Right lobe of liver (tissue), 4 donors: ENCODE data around the gene ANKFN1.

ENCODE experiments used
- CTCF ChIP-seq, 4 donors: fragments of 200-600 bp in 3 of 4; fragments of 450-650 bp in 1 of 4; IDR thresholded peaks; one replicate each; pipeline versions ENCODE4 v1.5.1 to v1.8.0; 2016 to 2022; ENCODE audit warnings: antibody characterized with exemption in 4 of 4, mild to moderate bottlenecking in 2 of 4
- POLR2A ChIP-seq: fragments of 450-650 bp; IDR thresholded peaks from one replicate; pipeline ENCODE4 v1.6.1; 2017; ENCODE audit warnings: antibody characterized with exemption, mild to moderate bottlenecking
- donor health status: DM: no; HTN: no; CAD: no.
- donor health status: DM: no; HTN: no; CAD: no.
- donor health status: DM: no; HTN: yes; CAD: no.

DNA sequence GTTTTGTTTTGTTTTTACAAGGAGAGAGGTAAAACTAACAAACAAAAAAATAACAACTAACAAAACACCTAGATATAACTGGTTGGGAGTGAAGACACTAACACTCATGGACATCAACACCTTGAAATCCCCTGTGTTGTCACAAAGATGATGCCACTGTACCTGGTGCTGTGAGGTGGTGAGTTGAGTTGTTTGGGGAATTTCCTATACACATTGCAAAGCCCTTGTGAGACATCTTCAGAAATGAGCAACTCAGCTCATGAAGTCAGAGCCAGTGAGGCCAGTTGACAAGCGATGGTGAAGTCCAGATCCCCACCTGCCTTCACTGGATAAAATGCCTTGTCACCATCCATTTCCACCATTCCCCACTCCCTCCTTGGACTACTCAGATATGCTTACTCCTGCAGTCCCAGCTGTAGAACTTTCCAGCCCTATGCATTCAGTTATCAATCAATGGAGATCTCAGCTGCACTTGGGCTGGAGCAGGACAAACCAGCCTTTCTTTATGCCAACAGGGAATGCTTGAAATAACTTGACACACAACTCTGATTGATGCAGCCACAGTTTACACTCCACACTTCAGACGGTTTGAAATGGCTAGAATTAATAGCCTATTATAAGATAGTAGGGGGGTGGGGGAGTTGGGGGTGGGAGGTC lies 22.2 kb downstream of the ANKFN1 start:
- TF ChIP-seq CTCF (IDR thresholded peaks at IDR 0.05): no peak
- TF ChIP-seq POLR2A: no peak
